HepG2 (cell line): Measurements from ENCODE around the gene INTS12. TPM values are rescaled to one million over a fixed set of nuclear protein-coding genes. Genes with fewer than 3 reads are reported as not detected.

Experiments used
- ATF7 ChIP-seq, 2 experiments: fragments of 450-650 bp in 1 of 2; sonication (generic) in 1 of 2; formaldehyde crosslinking in 1 of 2; IDR thresholded peaks; 2 replicates each; pipeline versions ENCODE4 v1.4.0 to v1.6.1; 2016 to 2020; ENCODE audit warnings: antibody characterized with exemption in 1 of 2, mild to moderate bottlenecking in 1 of 2, missing genetic modification reagents in 1 of 2
- BCL3 ChIP-seq: sonication (generic); formaldehyde crosslinking; IDR thresholded peaks from 2 replicates; pipeline ENCODE4 v1.5.1; 2020; ENCODE audit warnings: mild to moderate bottlenecking, missing genetic modification reagents, moderate library complexity
- FOXA1 ChIP-seq, 2 experiments: fragments of 450-650 bp in 1 of 2; sonication (generic) in 1 of 2; formaldehyde crosslinking in 1 of 2; IDR thresholded peaks; 2 replicates each; pipeline versions ENCODE4 v1.4.0 to v1.6.1; 2016 to 2020; ENCODE audit warnings: missing genetic modification reagents in 1 of 2
- HMG20A ChIP-seq: IDR thresholded peaks from 2 replicates; pipeline ENCODE4 v1.6.1; 2016; ENCODE audit warnings: borderline replicate concordance
- KLF11 ChIP-seq: IDR thresholded peaks from 2 replicates; pipeline ENCODE4 v1.6.1; 2016; ENCODE audit warnings: missing compliant biosample characterization
- SAP130 ChIP-seq: IDR thresholded peaks from 2 replicates; pipeline ENCODE4 v1.6.1; 2016; ENCODE audit warnings: low read depth
- TBL1XR1 ChIP-seq: fragments of 150-350 bp; IDR thresholded peaks from 2 replicates; pipeline ENCODE4 v1.6.1; 2014; ENCODE audit warnings: borderline replicate concordance, low read length; ENCODE audit not compliant: partially characterized antibody
- TERF1 ChIP-seq: sonication (generic); formaldehyde crosslinking; IDR thresholded peaks from 2 replicates; pipeline ENCODE4 v1.8.0; 2022; ENCODE audit warnings: mild to moderate bottlenecking, missing genetic modification reagents, moderate library complexity
- ZBTB40 ChIP-seq, 2 experiments: fragments of 450-650 bp in 1 of 2; sonication (generic) in 1 of 2; formaldehyde crosslinking in 1 of 2; IDR thresholded peaks; 2 replicates each; pipeline versions ENCODE4 v1.6.1 to v1.8.0; 2016 to 2022; ENCODE audit warnings: antibody characterized with exemption in 1 of 2, mild to moderate bottlenecking in 1 of 2, missing genetic modification reagents in 1 of 2
- ZFP36 ChIP-seq: fragments of 150-350 bp; IDR thresholded peaks from 2 replicates; pipeline ENCODE4 v1.6.1; 2018; ENCODE audit warnings: borderline replicate concordance, low read length, low read depth; ENCODE audit not compliant: partially characterized antibody
- ZKSCAN5 ChIP-seq: sonication (generic); formaldehyde crosslinking; IDR thresholded peaks from 2 replicates; pipeline ENCODE4 v1.5.1; 2020; ENCODE audit warnings: mild to moderate bottlenecking, missing genetic modification reagents
- ZNF160 ChIP-seq: sonication (generic); formaldehyde crosslinking; IDR thresholded peaks from 2 replicates; pipeline ENCODE4 v1.8.0; 2022; ENCODE audit warnings: mild to moderate bottlenecking, inconsistent platforms, missing genetic modification reagents
- ZSCAN30 ChIP-seq: sonication (generic); formaldehyde crosslinking; IDR thresholded peaks from 2 replicates; pipeline ENCODE4 v1.5.0; 2020; ENCODE audit warnings: mild to moderate bottlenecking, missing genetic modification reagents
- polyA plus RNA-seq, 8 experiments: library from polyadenylated mRNA; depleted of rRNA in 3 of 8; stranded (reverse) in 7 of 8; unstranded in 1 of 8; fragments of >200 nt; fragmentation: Illumina TruSeq in 4 of 8; extraction: Trizol in 4 of 8; gene quantifications; 2 replicates each; pipeline versions ENCODE4 v1.2.1 to v1.2.3, GENCODE V29; 2011 to 2016; ENCODE audit warnings: low read depth in 4 of 8, missing spikeins in 1 of 8, mixed read lengths in 1 of 8; ENCODE audit not compliant: insufficient read depth in 1 of 8
- total RNA-seq, 5 experiments: library from RNA; depleted of rRNA; stranded (reverse); fragments of >200 nt; fragmentation: Illumina TruSeq; extraction: Trizol; gene quantifications; 2 replicates each; pipeline ENCODE4 v1.2.3, GENCODE V29; 2016; ENCODE audit warnings: low read depth in 1 of 5

Gene INTS12
- total and polyA plus RNA-seq, 2 of the 13 experiments (the other 11 are each of a cell fraction or from before 2014, with no cell fraction given), result 20.2 to 21.1 TPM

- TF ChIP-seq ZBTB40 (IDR thresholded peaks at IDR 0.05), result peak; percentile 96
- peak; percentile 94 for TF ChIP-seq ZBTB40 (CRISPR knock-in tag; IDR thresholded peaks at IDR 0.05)
- peak; percentile 39; the same call in 1 of the 2 replicates for TF ChIP-seq HMG20A (CRISPR knock-in tag)
- TF ChIP-seq FOXA1 (IDR thresholded peaks at IDR 0.05), result no peak
- TF ChIP-seq FOXA1 (CRISPR knock-in tag; IDR thresholded peaks at IDR 0.05), result peak; percentile 38; the same call in 1 of the 2 replicates
- peak; percentile 93 for TF ChIP-seq BCL3 (CRISPR knock-in tag)
- TF ChIP-seq TBL1XR1, result peak; percentile 77
- peak; percentile 97 for TF ChIP-seq ZNF160 (CRISPR knock-in tag)
- 0 out of 2 replicates have a peak, but pooled peaks have one; percentile 80 for TF ChIP-seq TERF1 (CRISPR knock-in tag)
- no peak for TF ChIP-seq ZKSCAN5
- peak; percentile 98 for TF ChIP-seq SAP130 (CRISPR knock-in tag)
- TF ChIP-seq KLF11, result peak; percentile 67
- peak; percentile 70; the same call in 1 of the 2 replicates for TF ChIP-seq ZSCAN30 (CRISPR knock-in tag)
- peak; percentile 39 for TF ChIP-seq ATF7 (IDR thresholded peaks at IDR 0.05)
- peak; percentile 95 for TF ChIP-seq ATF7 (CRISPR knock-in tag; IDR thresholded peaks at IDR 0.05)
- TF ChIP-seq ZFP36, result peak; percentile 44
These were observed at the start of gene INTS12, which contains the start of gene GSTCD (continued) for GRCh38 chr4:105708181-105709080.
